IPS-NIHi11 (cell line): ENCODE data around the gene DCDC2C.

Source experiments
- DNase-seq: peaks from one replicate; pipeline ENCODE4 v3.0.0; 2012; ENCODE audit warnings: mixed read lengths, low spot score

DCDC2C gene

DNA sequence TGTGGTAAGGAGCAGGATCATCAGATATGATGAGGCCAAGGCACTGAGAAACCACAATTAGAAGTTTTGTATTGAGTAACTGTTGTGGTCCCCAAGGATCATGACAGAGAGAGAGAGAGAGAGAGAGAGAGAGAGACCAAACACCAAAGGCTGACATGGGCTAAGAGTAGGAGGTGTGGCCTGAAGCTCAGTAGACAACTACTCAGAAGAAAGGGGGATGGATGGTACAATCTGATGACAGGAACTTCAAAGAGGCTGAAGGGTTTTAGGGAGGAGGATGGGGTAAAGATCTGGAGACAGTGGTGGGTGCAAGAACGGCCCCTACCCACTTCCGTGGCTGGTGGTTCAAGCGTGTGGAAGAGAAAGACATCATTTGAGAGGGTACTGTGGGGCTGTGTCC is 135.0 kb downstream of the DCDC2C start:
- DNase-seq, result no peak

DNA sequence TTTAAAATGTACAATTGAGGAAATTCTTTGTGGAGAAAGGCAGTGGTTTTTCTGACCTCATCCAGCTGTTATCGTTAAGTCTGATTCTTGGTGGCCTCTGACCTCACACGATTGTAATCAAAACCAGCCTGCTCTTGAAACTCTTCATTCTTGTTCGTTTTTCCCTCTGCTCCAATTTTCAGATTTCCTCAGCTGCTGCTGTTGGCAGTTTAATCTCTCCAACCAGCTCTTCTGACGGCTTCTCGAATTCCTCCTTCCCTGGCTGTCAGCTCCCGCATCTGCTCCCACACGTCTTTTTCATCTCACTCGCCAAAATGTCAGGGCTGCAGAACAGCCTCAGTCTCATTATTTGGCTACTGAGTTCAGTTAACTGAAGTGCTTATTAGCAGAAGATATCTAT is 136.1 kb downstream of the DCDC2C start:
- no peak for DNase-seq

DNA sequence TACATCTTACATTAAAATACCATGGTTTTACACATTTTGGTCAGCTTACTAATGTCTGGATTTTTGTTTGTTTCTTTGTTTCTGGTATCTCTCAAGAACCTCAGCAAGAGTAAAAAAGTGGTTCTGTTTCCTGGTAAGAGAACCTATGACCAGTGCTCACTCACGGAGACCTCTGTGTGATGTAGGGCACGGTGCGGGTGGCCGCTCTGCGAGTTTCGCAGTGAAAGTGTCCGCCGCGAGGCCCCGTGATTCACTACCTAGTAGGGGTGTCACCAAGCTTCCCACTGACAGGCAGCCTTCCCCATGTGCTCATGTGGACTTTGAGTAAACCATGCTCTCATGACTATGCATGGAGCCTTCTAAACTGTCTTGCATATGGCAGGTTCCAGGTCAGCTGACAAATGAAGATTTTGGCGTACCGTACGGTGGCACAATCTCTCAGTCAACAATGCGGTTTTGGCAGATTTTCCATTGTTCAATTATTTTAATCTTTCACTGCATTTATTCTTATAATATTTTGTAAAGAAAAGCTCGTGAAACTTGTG is 137.3 kb downstream of the DCDC2C start:
- DNase-seq, result no peak

DNA sequence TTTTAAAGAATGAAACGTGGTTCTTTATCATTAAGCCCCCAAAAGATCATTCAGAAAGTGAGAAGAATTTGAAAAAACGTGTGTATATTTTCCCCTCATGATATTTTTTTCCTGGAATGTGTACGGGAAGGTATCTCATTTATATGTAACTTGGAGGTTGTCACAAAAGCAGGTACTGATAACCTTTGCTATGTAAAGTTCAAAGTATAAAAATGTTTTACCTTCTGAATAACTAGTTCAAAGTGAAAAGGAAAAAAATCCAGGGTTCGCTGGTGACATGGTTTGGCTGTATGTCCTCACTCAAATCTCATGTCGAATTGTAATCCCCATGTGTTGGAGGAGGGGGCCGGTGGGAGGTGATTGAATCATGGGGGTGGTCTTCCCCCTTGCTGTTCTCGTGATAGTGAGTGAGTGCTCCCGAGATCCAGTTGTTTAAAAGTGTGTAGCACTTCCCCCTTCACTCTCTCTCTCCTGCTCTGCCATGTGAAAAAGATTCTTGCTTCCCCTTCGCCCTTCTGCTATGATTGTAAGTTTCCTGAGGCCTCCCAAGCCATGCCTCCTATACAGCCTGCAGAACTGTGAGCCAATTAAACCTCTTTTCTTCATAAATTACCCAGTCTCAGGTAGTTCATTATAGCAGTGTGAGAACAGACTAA is 144.2 kb downstream of the DCDC2C start:
- DNase-seq, result no peak

DNA sequence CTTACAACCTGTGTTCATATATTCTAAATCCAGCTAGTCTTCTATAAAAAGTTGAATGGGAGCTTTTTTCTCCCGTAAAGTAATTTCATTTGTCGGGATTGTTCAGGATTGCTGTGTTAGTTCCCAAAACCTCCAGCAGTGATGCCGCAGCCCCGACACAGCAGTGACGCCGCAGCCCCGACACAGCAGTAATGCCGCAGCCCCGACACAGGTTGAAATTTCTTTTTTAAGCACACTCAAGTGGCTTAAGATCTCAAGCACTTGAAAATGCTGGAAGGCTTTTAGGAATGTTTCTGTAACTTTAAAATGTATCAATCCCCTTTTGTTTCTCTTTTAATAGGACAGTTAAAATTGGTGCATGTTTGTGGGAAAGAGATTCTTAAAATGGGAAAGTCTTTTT is 145.4 kb downstream of the DCDC2C start:
- no peak for DNase-seq

DNA sequence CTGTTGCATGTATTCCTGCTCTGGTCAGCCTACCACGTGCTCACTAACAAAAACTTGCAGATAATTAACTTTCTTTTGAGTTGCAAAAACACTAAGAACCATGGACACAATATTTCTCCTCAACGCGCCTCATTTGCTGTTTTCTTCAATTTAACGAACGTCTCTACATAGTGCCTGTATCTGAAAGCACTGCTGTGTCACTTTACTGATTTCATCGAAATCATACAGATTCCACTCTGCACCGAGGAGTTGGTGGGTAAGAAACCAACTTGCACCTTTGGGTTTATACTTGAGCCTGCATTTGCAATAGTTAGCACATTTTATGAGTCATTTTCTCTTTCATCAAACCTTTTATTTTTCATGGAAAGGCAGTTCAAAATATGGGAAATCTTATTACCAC is 145.8 kb downstream of the DCDC2C start:
- no peak for DNase-seq

DNA sequence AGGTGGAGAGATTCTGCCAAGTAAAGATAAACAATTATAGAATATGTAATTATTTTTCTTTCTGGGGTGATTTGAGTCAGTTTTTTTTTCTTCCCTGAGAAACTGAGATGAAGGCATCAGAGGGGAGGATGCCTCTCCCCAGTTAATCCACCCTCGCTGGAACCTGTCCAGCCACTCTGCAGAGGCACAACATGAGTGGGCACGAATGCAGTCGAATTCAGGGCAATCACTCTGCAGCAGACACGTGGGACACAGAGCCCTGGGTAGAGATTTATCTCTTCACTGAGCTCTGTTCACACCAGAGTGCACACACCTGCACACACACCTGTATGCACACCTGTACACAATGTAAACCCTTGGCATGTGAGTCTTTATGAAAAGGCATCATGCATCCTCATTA is 154.2 kb downstream of the DCDC2C start:
- DNase-seq, result no peak

DNA sequence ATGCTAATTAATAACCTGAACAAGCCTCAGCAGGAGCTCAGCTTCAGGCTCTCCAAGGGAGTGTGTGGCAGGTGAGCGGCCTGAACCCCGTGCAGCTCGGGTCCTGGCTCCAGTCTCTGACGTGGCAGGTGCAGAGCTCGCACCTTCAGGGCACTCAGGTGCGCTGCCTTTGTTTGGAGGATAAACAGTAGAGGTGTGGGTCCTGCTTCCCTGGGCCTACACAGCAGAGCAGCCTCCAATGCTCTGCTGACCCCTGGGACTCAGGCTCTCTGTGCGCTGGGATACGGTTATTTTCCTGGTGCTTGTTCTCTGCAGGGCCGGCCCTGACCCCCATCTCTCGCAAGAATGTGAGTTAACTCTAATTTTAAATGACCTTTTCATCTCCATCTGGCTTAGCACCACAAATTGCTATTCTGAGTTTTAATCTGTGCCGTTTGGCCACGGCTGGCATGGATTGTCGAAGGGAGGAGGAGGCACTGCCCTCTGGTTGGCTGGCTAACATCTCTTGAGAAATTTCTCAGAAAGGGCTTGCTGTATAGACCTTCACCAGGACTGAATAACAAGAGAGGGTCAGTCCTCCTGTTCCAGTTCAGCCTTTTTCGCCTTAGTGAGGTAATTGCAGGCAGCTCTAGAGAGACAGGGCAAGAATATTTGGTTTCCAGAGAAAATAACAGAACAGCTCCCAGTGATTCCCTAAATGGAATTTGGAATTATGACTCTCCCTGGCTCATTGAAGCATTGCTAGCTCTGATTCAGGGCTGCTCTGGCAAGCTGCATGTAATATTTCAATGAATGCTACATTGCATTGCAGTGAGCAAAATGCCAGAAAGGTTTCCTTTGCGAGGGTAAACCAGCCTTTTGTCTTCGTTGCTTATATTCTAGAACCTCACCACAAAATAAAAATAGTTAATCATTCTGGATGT is 161.8 kb downstream of the DCDC2C start:
- DNase-seq, result no peak

DNA sequence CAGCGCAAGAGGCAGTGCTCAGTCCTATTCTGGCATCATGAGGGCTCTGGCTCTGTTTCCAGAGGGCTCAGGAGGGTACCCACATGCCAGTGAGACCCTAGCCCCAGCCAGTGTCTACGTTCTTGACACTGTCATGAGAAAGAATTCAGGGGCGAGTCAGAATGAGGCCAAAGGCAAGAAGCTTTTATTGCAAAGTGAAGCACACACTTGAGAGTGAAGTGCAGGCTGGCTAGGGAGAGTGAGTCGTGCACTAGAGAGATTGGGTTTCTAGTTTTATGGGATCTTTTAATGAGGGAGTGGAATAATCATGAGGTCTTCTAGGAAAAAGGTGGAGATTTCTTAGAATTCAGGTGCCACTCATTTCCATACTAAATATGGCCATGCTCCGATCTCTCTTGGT is 164.1 kb downstream of the DCDC2C start:
- DNase-seq, result no peak

DNA sequence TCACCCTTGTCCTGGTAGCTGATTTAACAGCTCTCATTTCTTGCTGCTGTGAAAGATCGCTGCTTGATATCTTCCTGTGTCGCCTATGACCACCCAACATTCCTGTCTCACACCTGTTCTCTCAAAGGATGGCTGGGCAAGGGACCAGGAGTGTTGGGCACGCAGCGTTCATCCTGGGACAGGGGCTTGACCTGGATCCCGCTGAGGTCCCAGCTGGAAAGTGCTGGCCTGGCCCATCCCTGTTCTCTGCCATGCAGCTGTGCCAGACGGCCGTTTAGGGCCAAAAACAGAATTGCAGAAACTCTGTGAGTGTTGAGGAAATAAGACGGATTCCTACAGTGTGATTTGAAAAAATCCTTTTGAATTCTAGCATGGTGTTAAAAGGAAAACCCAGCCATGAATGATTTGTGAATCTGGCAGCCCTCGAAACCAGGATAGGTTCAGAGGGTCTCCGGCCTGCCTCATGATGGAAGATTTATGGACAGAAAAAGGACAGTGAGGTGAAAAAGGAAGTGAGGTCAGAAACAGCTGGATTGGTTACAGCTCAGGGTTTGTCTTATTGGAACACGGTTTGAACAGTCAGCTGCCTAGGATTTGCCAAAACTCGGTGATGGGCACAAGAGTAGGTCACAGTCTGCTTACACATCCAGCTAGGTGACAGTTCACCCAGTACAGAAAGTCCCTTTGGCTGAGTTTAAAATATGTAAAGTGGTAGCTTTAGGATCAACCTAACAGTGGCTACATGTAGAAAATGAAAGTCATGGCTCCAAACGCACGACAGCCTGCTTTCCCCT is 164.8 kb downstream of the DCDC2C start:
- DNase-seq, result no peak

DNA sequence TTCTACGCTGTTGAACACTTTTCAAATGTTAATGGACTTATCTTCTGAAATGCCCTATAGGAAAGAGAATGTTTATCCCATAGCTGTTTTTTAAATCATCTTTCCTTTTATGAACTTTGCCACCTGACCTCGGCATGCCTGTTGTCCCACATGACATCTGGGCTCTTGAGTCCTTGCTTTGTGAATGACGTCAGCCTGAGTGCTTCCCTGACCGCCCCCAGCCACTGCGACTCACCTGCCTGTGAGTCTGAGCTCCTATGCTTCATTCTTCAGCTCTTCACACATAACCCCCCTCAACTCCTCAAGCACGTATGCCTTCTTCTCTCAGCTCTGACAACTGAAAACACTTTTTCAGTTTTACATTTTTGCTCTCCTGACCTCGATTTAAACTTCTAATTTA is 166.8 kb downstream of the DCDC2C start:
- DNase-seq, result no peak

DNA sequence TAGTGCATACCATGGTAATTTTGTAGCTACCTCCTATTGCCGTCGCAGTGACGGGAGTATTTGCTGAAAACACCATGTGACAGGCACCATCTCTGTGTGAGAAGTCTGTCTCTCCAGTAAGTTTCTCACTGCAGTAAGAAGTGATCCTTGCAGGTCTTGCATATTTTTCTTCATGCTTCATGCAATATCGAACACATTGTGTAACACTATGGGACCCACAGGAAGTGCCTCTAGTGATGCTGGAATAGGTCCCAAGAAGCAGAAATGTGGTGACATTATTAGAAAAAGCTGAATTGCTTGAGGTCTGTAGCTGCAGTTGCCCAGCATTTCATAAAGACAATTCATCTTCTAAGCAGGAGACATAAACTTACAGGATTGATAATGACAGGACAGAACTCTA is 167.6 kb downstream of the DCDC2C start:
- no peak for DNase-seq

DNA sequence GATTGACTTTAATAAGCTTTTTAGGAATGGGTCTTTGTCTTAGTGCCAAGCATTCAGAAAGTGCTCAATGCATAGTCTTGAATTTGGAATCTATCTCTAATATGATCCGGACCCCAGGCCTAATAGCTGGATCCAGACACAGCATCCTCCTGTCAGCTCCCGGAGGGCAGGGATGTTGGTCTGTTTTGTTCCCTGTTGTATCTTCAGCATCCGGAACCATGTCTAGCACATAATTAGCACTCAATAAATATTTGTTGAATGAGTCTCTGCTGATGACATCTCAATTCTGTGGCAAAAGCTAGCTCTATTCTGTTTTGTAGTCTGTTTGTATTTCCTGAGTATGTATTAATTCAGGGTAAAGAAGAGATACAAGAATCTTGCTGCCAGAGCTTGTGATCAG is 169.1 kb downstream of the DCDC2C start:
- DNase-seq, result no peak

DNA sequence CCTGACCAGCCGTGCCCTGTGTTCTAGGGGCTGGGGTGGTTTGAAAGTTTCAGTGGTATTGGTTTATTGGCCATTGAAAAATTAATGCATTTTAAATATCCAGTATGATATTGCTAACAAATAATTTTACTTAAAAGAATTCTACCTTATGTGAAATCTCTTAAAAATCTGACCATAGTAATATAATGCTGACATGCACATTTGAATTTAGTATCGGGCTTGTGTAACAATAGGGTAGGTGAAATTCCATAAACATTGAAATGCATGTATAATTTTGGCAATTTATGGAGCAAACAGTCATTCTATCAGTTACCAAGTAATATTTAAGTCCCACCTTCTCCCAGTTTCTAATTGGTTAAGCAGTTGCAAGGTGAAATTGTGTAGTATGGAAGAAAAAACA is 170.5 kb downstream of the DCDC2C start:
- no peak for DNase-seq

DNA sequence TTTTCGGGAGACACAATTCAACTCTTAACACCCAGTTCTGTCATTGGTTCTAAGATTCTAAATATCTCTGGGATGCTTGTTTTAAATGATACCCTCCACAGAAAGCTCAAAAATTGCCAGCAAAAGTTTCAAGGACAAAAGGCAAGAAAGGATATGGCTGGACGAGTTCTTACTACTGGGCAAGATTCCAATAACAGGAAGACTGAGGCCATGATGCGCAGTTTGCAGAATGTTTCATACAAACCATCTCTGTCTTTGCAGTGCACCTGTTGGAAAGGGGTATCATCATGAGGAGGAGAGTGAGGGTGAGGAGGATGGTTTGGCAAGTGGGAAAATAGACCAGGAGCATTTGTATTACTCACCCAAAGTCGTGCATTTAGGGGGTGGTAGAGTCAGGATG is 172.8 kb downstream of the DCDC2C start:
- no peak for DNase-seq

DNA sequence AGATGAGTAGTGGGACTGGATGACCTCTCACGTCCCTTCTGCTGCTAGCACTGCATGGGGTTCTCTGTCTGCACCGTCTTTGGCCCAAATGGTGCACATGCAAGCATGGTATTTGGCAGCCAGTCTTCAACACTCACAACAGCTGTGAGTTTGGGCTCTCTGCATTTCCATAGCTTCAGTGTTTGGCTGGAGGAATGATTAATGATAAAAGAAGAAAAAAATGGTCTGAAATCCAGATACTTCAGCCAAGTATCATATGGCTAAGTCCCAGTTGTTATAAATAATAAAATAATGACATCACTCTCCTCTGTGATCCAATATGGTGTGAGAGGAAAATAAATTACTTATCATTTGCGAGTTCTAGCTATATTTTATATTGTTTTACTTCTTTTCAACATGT is 173.3 kb downstream of the DCDC2C start:
- DNase-seq, result no peak

DNA sequence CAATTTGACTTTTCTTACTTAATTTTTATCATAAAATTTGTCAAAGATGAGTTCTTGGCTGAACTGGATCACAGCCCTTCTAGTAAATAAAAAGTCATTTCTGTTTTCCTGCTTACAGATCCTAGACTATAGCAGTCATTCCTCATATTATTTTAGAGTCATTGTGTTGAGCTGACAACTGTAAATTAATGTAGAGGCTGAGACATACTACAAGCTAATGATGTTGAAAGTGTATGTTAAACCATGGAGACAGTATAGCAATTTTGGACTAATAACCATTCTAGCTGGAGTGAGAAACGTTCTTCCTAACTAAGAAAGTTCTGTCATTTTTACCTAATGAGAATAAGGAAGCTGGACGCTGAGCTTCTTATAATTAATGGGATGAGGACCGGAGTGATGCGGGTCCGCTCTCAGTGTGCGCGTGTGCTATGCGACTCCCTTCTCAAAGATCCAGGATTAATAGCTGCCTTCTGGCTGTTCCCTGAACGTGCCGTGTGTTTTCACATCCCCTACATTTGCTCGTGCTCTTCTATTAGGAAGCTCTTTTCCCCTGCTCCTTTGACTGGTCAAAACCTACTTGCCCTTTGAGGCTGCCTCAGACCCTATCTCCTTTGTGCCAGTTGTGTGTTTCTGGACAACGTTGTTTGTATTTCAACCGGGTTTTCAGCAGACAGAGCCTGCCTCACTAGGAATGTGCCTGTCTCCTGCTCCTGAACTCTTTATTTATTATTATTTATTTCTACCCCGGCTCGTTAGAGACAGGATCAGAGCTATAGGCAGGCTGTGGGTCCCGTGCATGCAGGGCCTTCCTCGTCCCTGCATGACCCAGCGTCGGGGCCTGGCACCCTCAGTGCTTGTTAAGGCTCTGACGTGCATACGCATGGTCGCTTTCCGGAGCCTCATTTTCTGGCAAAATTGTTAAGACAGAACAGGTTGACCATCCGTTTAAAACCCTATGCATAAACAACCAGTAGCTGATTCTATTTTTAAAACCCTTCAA is 182.6 kb downstream of the DCDC2C start:
- DNase-seq, result no peak

DNA sequence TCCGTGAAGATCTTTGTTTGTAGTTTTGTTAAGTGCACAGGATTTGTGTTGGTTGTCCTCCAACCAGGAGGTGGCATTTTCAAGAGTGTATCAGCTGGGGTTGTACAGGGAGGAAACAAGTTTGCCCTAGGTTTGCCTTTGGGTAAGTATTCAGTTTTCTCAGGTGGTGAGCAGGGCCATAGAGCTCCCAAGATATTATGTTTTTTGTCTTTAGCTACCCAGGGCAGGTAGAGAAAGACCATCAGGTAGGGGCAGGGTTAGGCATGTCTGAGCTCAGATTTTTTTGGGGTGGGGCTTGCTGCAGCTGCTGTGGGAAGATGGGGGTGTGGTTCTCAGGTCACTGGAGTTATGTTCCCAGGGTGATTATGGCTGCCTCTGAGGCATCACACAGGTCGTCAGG is 191.6 kb downstream of the DCDC2C start:
- DNase-seq, result no peak
